GM19099 (cell line): ENCODE data around the gene PYCR2.

Experiments used
- POLR2A ChIP-seq: IDR thresholded peaks from 3 replicates; pipeline ENCODE4 v1.6.1; 2011; ENCODE audit warnings: low read depth; ENCODE audit not compliant: insufficient read length; ENCODE audit errors: extremely low read depth

PYCR2 gene

DNA sequence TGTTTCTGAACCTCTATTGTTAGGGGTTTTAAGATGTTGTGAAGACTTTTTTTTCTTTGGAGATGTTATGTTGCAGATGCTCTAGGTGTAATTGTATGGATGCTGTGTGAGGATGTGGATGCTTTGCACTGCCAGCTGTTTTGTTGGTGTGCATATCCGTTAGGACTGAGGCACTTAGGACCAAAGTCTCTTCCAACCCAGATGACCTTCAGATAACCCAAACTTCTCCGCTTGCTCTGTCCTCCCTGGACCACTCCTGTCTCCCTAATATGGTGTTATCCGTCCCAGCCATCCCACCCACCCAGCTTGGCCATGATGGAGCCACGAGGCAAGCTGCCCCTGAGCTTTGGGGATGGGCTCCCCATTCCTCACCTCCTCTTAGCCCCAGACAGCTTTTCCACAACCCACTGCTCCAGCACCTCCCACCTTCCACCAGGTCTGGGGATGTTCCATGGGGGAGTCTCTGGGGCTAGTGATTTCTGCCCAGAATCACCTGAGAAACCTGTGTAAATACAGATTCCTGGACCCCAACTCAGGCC is 22.1 kb upstream of the PYCR2 start:
- no peak for TF ChIP-seq POLR2A

DNA sequence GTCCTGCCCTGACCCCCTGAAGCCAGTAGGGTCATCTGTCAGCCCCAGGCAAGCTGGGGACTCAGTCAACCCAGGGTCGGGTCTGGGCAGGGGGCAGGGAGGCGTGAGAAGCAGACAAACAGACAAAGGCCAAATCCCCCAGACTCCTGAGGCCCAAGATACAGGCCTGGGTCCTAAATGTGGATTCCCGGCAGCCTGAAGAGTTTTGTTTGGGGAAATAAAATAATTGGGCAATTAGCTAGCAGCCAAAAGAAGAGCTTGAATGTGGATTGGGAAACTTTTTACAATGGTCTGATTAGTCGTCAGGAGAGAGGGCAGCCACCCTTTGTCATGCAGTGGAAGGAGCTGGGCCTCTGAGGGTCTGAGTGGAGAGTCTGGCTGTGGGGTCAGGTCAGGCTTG is 21.5 kb upstream of the PYCR2 start:
- TF ChIP-seq POLR2A = no peak

DNA sequence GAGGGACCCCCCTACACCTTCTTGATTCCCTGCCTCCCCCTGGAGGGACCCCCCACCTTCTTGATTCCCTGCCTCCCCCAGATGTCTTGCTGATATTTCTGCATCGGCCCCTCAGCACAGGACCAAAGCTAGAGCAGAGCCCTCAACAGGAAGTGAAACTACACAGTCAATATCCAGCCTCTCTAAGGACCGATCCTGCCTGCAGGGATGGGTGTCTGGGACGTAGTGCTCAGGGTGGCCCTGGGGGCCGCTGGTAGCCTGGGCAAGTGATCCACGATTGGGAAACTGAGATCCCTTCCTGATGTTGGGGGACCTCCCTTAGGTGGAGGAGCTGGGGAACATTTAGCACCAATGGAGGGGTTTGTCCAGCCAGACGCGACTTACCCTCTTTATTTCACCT is 20.9 kb upstream of the PYCR2 start:
- no peak for TF ChIP-seq POLR2A

DNA sequence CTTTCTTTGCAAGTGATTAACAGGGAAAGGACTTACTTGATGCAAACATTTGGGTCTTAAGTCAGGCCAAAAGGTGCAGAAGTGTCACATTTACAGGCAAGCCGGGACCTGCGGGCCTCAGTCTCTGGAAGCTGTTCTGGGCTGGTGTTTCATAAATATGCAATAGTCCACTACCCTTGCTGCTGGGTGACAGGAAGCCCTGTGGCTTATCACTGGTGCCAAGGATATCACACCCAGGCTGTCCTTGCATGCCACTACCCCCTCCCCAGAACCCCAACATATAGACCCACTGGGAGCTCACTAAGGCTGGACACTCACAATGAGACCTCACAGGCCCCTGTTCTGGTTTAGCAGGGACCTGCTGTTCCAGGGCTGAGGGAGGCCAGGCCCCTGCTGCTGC is 20.3 kb upstream of the PYCR2 start:
- TF ChIP-seq POLR2A = no peak

DNA sequence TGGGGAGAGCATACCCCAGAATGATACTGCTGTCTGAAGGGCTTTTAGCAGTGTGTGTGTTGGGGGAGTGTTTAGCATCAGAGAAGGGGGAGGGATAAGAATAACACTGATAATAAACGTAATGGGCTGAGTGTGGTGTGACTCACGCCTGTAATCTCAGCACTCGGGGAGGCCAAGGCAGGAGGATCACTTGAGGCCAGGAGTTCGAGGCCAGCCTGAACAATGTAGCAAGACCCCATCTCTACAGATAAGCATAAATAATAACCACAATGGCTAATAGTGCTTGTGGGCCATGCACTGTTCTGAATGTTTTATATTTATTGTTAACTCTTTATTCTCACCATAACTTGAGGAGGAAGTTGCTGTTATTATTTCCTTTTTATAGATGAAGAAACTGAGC is 19.5 kb upstream of the PYCR2 start:
- TF ChIP-seq POLR2A = no peak

DNA sequence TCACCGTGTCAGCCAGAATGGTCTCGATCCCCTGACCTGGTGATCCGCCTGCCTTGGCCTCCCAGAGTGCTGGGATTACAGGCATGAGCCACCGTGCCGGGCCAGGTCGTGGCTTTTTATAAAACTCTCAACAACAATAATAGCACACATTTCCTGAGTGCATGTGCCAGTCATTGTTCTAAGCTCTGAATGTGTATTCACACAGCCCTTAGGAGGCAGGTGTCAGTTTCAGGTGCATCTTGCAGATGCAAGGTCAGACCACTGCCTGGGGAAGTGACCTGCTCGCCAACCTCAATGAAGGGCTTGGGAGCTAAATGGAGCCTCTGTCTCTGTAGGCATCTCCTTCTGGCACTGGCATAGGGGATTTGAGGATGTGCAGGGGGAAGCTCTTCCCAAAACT is 18.5 kb upstream of the PYCR2 start:
- TF ChIP-seq POLR2A = no peak

DNA sequence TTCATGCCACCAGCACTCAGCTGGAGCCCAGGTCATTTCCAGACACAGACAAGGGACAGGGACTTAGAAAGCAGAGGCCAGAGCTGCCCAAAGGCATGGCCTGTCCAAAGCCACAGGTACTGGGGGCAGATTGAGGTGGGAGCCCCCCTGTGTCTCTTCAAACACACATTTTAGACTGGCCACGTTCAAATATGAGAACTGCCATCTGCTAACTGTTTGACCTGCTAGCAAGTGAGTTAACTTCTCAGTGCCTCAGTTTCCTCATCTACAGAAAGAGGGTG is 17.8 kb upstream of the PYCR2 start:
- no peak for TF ChIP-seq POLR2A

DNA sequence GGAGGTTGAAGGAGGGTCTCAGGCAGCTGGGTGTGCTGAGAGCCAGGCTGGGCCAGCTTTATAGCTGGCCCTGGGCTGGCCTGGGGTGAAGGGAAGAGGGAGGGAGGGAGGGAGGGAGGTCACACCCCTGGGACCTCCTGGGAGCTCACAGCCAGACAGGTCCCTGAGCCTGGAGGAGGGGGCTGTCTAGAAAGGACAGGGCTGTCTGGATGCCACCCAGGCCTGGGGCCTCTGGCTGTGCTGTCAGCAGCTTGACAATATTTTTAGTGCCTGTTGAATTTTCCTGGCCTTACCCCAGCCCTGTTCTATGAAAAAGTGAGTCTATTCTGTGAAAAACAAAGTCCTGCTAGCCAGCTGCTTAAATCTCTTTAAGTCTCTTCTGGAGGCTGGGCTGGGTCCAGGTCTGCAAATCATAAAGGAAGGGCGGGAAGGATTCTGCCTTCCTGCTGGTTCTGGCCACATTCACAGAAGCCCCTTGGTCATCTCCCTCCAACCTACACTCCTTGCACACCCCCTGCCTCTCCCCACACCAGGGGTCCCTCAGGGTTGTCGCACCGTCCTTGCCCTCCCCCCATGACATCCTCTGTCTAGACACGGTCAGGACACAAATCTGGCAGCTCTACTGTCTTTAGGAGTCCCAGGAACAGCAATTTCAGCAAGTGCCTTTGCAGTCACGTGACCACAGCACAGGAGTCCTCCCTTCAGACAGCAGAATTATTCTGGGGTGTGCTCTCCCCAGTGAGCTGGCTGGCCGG is 17.3 kb upstream of the PYCR2 start, which contains the start of gene LEFTY2:
Gene LEFTY2 (minus strand): TSS at position 34 of the 755 bp plus-strand sequence. CDS start 80 bp downstream, outside the sequence.
- no peak for TF ChIP-seq POLR2A

DNA sequence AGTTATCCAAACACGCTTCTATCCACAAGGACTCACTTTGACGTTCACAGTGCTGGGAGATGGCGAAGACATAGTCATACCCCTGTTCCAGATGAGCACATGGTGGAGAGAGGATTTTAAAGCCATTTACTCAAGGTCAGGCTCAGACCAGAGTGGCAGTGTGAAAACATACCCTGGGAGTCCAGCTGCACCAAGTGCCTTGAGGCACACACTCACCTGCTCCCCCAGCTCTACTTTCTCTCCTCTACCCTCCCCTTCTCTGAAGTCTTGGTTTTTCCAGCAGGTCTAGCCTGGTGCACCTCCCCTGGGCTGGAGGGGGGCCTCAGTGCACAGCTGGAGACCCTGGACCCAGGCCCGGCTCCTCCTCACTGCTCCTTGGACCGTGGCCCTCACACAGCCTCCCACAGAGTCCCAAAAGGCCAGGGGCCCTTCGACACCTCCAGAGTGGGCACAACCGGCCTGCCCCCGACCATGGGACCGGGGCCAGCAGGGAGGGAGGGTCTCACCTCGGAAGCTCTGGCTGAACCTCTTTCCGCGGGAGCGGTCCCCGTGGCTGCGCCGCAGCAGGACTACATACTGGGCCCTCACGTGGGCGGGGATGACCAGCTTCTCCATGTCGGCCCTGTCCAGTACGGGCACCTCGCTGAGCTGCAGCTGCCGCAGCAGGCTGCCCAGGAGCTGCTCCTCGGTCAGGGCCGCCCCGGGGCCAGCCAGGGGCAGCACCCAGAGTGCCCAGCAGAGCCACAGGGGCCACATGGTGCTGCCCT is 16.5 kb upstream of the PYCR2 start:
- TF ChIP-seq POLR2A = no peak

DNA sequence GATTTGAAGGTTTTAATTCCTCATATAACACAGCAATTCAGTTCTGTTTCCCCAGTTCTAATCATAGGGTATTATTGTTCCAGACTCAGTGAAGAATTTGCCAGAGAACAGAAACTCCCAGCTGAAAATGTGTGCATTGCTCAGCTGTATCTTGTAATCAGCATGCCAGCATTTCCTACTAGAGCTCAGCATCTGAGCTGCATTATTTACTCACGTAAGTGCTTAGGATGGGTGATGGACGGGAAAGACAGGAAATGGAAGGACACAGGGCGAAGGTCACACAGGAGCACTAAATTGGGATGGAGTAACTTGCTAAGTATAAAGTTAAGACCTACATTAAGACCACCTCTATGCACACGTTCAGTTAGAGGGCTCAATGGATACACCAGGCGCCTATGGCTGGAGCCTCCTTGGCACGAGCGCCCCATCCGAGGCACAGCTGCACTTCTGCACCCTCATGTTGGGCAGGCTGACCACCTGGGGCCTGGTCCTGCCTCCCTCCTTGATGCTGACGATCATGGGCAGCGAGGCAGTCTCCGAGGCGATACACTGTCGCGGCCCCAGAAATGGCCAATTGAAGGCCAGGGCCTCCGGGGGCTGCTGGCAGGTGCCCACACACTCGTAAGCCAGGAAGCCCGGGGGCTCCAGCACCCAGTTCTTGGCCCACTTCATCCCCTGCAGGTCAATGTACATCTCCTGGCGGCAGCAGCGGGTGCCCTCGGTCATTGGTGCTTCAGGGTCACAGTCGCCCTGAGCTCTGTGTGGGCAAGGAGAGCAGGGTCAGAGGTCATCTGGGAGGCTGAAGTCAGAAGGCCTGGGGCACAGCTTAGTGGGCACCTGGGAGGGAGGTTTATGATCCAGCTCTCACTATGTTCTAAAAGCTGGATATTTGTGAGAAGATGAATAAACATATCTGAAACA is 13.3 kb upstream of the PYCR2 start:
- no peak for TF ChIP-seq POLR2A

DNA sequence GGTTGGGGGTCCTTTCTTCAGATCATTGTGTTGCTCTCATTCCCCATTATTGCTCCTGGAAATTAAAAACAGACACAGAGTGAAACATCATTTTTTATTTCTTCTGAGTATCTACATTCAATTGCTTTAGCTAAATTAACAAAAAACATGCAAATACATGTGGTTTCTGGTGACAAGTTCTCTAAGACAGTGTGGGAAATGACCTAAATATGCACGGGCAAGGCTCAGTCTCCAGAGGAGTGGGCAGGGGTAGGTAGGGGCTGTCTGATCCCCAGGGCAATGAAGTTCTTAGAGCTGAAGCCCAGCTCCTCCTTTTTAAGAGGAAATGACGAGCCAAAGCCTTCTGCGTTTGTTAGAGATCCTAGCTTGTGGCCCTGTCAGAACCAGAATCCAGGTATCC is 12.5 kb upstream of the PYCR2 start:
- no peak for TF ChIP-seq POLR2A

DNA sequence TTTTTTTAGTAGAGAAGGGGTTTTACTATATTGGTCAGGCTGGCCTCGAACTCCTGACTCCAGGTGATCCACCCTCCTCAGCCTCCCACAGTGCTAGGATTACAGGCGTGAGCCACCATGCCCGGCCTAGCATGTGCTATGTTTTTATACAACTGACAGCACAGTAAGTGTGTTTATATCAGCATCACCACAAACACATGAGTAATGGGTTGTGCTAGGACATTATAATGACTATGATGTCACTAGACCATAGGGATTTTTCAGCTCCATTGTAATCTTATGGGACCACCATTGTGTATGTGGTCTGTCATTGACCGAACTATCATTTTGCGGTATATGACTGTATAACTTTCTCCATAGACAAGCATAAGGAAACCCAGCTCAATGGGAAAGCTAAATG is 10.7 kb upstream of the PYCR2 start:
- TF ChIP-seq POLR2A = no peak

DNA sequence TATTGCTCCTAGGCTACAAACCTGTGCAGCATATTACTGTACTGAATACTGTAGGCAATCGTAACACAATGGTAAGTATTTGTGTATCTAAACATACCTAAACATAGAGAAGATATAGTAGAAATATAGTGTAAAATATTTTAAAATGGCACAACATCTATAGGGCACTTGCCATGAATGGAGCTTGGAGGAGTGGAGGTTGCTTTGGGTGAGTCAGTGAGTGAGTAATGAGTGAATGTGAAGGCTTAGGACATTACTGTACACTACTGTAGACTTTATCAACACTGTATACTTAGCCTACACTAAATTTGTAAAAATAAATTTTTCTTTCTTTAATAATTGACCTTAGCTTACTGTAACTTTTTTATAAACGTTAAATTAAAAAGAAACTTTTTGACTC is 9.0 kb upstream of the PYCR2 start:
- TF ChIP-seq POLR2A = no peak

DNA sequence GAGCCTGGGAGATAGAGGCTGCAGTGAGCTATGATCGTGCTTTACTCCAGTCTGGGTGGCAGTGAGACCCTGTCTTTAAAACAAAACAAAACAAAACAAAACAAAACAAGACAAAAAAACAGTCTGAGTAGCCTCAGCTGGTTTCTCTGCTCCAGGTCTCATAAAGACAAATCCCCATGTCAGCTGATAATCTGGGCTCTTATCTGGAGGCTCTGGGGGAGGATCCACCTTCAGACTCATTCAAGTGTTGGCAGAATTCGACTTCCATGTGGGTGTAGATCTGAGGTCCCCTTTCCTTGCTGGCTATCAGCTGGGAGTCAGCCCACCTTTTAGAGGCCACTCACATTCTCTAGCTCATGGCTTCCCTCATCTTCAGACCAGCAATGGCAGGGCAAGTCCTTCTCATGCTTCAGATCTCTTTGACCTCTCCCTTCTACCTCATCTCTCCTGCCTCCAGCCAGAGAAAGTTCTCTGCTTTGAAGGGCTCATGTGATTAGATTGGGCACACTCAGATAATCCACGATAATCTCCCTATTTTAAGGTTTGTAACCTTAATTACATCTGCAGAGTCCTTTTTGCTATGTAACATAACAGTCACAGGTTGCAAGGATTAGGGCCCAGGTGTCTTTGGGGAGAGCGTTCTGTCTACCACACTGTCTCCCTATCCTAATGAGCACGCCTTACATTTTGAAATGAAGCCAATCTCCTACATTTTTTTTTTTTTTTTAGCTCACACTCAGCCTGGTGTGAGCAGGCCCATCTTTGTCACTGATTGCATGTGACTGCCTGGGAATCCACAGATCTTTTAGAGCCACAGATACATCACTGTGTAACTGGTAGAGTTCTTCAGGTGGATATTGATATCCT is 7.5 kb upstream of the PYCR2 start:
- no peak for TF ChIP-seq POLR2A
